Mucosa of gallbladder (tissue), 1 donor: ENCODE data around the gene CFAP298. TPM values are rescaled to one million over a fixed set of nuclear protein-coding genes. Genes with fewer than 3 reads are reported as not detected.

Experiments
- DNase-seq: peaks from one replicate; pipeline ENCODE4 v3.0.0-alpha.2; 2020; ENCODE audit warnings: low spot score
- total RNA-seq: library from RNA; stranded (reverse); gene quantifications from one replicate; pipeline ENCODE4 v1.2.1, GENCODE V29; 2021
- donor health status: DM: no; HTN: no; CAD: no.

CFAP298 gene
- total RNA-seq, 1 donor from 2014 or later = 43.2 TPM

GRCh38 chr21:32599091-32599490 lies 13.1 kb downstream of the CFAP298 start:
- DNase-seq = no peak

DNA sequence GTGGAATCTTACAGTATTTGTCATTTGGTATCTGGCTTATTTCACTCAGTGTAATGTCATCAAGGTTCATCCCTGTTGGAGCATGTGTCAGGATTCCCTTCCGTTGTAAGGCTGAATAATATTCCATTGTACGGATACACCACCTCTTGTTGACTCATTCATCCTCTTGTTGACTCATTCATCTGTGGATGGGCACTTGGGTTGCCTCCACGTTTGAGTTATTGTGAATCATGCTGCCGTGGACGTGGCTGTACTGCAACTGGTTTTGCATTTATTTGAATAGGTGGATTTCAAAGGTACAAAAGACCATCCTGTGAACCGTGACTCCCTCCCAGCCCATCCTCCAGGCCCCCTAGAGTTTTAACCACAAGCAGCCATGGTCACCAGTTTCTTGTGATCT lies 15.0 kb downstream of the CFAP298 start:
- no peak for DNase-seq

- no peak for DNase-seq
These were observed 16.7 kb downstream of the CFAP298 start for GRCh38 chr21:32595431-32595830.

DNA sequence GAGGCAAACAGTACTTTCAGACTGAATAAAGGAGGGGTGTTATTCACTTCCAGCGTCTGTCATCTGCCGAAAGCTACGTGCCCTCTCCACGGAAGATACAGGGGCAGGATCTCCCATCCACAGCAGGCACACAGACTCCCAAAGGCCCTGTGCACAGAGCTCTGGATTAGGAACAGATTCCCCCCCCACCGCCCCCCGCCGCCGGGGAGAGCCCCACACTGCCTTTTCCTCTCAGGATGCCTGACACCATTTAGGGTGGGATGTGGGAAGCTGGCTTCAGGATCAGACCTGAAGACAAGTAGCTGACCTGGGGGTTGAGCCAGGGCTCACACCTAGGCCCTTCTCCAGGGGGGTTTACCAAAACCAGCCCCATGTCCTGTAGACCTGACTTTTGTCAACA lies 18.5 kb downstream of the CFAP298 start:
- DNase-seq = no peak

GRCh38 chr21:32592929-32593502 lies 19.2 kb downstream of the CFAP298 start:
- DNase-seq = no peak

DNA sequence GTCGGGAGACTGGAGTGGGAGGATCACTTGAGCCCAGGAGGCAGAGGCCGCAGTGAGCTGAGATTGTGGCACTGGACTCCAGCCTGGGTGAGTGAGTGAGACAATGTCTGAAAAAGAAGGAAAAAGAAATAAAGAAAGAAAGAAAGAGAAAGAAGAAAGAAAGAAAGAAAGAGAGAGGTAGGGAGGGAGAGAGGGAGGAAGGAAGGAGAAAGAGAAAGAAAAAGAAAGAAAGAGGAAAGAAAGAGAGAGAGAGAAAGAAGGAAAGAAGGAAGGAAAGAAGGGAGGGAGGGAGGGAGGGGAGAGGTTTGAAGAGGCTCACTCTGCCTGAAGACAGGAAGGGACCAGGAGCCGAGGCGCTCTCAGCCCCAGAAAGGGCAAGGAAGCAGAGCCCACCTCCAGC lies 22.0 kb downstream of the CFAP298 start:
- DNase-seq = no peak

GRCh38 chr21:32587651-32588050 lies 24.5 kb downstream of the CFAP298 start:
- no peak for DNase-seq

- no peak for DNase-seq
These were observed 25.1 kb downstream of the CFAP298 start for GRCh38 chr21:32587120-32587519.

DNA sequence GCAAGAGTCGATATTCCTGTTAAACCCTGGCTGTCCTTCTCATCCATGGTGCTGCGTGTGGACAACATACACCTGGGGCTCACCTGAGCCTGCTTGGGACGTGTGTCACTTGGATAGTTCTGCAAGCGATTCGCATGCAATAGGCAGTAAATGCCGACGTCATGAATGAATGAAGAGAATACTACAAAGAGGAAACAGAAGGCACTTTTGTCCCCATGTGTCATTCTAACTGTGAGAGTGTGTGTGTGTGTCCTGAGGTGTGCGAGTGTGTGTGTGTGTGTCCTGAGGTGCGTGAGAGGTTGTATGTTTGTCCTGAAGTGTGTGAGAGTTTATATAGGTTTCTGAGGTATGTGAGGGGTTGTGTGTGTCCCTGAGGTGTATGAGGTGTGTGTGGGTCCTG lies 26.2 kb downstream of the CFAP298 start:
- no peak for DNase-seq

DNA sequence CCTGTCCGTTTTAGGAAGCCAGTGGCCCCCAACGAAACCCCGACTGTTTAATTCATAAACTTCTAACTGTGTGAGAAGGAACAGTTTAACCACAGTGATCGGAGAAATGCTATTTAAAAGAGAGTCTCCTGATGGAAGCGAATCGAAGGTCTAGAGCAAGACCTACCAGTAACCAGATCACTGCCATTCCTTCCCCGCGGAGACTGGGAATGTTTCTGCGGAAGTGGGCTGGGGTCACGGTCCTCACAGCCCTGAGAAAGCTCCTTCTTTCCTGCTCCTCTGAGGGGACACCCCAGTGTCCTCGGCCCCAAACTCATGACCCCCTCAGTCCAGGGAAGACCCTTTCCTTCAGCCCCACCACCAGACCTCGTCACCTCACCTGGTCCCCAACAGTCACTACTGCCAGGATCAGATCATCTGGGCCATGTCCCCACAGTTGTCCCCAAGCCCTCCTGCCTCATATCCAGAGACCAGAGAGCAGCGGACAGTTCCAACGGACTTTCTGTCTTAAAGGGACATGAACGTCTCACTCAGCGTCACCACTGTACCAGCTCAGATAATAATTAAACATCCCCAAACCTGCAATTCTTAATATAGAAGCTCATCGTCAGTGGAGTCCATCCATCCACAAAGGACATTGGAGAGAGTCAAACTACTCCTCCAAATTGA lies 27.0 kb downstream of the CFAP298 start, which contains the start of gene TCP10L:
TCP10L (minus strand) TSS at position 482 of the 669 bp plus-strand sequence. CDS start 1,219 bp downstream, outside the sequence.
- no peak for DNase-seq

- no peak for DNase-seq
These were observed 27.7 kb downstream of the CFAP298 start for GRCh38 chr21:32584472-32584871.

- no peak for DNase-seq
These were observed 30.4 kb downstream of the CFAP298 start for GRCh38 chr21:32581732-32582131.

DNA sequence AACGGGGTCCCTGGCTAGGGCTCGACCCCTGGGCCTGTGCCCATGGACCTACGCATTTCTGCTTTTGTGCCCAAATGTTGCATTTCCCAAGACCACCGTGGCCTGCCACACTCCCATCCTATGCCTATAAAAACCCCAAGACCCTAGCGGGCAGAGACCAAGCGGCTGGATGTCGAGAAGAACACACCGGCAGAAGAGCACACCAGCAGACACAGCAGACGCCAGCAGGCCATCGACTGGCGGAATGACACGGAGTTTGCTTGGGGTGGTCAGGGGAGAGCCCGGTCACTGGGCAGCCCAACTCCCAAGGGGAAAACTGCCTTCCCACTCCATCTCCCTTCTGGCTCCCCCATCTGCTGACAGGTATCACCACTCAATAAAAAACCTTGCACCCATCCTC lies 31.2 kb downstream of the CFAP298 start:
- DNase-seq = no peak

GRCh38 chr21:32578107-32578691 lies 34.0 kb downstream of the CFAP298 start:
- no peak for DNase-seq

GRCh38 chr21:32576011-32576410 lies 36.2 kb downstream of the CFAP298 start:
- DNase-seq = no peak

DNA sequence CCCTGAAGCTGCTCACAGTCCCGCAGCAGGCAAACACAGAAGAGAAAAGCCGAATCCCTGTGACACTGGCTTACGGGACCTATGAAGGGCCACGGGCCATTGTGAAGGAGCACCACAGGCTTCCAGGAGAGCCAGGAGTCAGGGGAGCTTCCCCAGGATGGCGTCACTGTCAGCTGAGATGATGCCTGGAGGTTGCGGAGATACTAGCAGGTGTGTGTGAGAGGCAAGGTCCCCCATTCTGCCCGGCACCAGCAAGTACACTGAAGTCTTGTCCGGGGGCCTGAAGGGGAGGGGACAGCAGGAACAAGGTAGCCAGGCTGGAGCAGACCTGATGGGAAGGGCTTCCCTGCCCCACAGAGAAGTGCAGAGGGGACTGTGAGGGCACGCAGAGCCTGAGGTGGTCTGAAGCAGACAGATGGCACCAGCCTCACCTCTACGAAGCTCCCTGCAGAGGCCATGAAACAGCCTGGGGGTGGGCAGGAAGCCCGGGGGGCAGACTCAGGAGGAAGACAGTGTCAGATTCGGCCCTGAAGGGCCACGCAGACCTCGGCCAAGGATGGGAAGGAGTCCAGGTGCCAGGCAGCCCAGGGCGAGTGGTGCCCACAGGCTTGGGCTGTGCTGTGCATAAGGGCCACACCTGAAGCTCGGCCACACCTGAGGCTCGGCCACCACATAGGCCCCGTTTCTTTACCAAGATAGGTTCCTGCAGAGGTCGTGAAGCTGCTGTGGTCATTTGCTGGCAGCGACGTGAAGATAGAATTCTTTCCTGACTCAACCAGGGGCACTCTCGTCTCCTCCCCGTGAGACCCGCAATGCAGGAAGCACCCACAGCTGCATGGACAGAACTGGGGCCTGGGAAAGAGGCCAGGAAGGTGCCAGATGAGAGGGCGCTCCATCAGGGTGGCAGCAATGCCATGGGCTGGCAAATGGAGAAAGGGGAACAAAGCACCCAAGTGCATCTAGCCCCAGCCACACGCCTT lies 36.9 kb downstream of the CFAP298 start:
- no peak for DNase-seq

GRCh38 chr21:32572574-32573420 lies 39.4 kb downstream of the CFAP298 start:
- DNase-seq = peak; percentile 32

- DNase-seq = no peak
These were observed 41.7 kb downstream of the CFAP298 start for GRCh38 chr21:32570456-32570855.

DNA sequence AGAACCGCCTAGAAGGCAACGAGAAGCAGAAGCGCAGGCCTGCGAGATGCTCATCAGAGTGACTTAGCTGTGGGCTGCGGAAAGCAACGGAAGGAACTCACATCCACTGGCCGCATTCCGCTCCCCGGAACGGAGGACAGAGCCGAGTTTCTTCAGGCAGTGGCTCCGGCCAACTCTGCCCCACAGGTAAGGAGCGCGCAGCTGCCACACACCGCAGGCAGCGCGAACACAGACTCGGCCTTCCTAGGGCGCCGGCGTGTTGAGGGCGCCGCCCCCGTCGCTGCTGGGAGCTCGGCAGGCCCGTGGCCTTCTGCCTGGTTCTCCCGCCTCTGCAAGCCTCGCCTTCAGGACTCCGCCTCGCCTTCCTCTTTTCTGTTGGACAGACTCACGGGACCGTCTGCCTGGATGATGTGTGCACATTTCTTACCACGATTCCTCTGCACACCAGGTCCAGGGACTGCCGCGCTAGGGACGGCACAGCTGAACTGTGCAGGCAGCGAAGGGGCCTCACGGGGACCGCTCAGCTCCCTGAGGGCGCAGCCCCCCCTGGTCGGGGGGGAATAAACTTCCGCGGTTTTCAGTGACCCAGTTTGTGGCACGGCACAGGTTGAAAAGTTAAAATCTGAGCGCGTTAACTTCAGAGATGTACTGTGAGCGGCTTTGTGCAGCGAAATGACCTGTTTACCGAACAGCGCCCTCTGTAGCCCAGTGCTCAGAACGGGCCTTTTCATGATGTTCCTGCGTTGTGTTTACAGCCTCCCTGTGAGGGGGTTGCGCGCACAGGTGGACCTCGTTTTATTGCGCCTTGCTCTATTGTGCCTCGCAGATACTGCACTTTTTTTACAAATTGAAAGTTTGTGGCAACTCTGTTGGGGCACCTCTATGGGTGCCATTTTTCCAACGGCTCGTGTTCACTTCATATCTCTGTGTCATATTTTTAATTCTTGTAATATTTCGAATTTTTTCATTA lies 42.6 kb downstream of the CFAP298 start:
- DNase-seq = peak; percentile 81

GRCh38 chr21:32567626-32568025 lies 44.6 kb downstream of the CFAP298 start:
- no peak for DNase-seq
